PC-3 (cell line): ENCODE measurements around the gene CCDC142. TPM values are rescaled to one million over a fixed set of nuclear protein-coding genes. Genes with fewer than 3 reads are reported as not detected.

Source experiments
- ATAC-seq: fragments of 200-7000 bp; cut with Tn5 transposase; 2 replicates; pipeline ENCODE4 v1.9.1; 2020; ENCODE audit warnings: mild to moderate bottlenecking, moderate library complexity
- BruUV-seq: library from RNA; stranded (reverse); fragments of 400-500 nt; replicated peaks from 2 replicates; lab custom pipeline; 2021; lab: Mats Ljungman, UMichigan
- CTCF ChIA-PET: fragments of 300-600 bp; sonication (Branson Sonifier 250); formaldehyde crosslinking; loops from one replicate; lab custom pipeline; 2022; ENCODE audit warnings: antibody characterized with exemption; lab: Charles Lee
- POLR2A ChIA-PET: fragments of 300-600 bp; sonication (Branson Sonifier 250); formaldehyde crosslinking; loops from one replicate; lab custom pipeline; 2022; ENCODE audit warnings: antibody characterized with exemption; ENCODE audit not compliant: unreplicated experiment; lab: Charles Lee
- DNase-seq: peaks from one replicate; pipeline ENCODE4 v3.0.0-alpha.2; 2015
- H2AFZ ChIP-seq: fragments of 300-600 bp; sonication (generic); 2 replicates; pipeline ENCODE4 v1.6.0; 2016; ENCODE audit warnings: antibody characterized with exemption, low read length
- H3F3A ChIP-seq: fragments of 300-600 bp; sonication (generic); one replicate; pipeline ENCODE4 v1.6.0; 2017; ENCODE audit warnings: antibody characterized with exemption, low read length, control low read depth, mild to moderate bottlenecking; ENCODE audit not compliant: unreplicated experiment
- H3K27ac ChIP-seq: fragments of 300-600 bp; sonication (generic); 2 replicates; pipeline ENCODE4 v1.5.1; 2016; ENCODE audit warnings: mild to moderate bottlenecking, low read length
- H3K27me3 ChIP-seq: fragments of 300-600 bp; sonication (generic); 2 replicates; pipeline ENCODE4 v1.6.1; 2016; ENCODE audit warnings: low read length, mixed read lengths
- H3K36me3 ChIP-seq: fragments of 300-600 bp; sonication (generic); 2 replicates; pipeline ENCODE4 v1.6.1; 2016; ENCODE audit warnings: low read depth, mixed run types, low read length, mixed read lengths
- H3K4me1 ChIP-seq: fragments of 300-600 bp; sonication (generic); 2 replicates; pipeline ENCODE4 v1.5.1; 2016; ENCODE audit warnings: low read length; ENCODE audit not compliant: insufficient read depth
- H3K4me2 ChIP-seq: fragments of 300-600 bp; sonication (generic); 2 replicates; pipeline ENCODE4 v1.6.0; 2016; ENCODE audit warnings: low read length
- H3K4me3 ChIP-seq: fragments of 300-600 bp; sonication (generic); 2 replicates; pipeline ENCODE4 v1.5.1; 2016; ENCODE audit warnings: mild to moderate bottlenecking, low read length, mixed read lengths
- H3K79me2 ChIP-seq: fragments of 300-600 bp; sonication (generic); 2 replicates; pipeline ENCODE4 v1.6.1; 2017; ENCODE audit warnings: low read length, mixed read lengths
- H3K9ac ChIP-seq: fragments of 300-600 bp; sonication (generic); 2 replicates; pipeline ENCODE4 v1.6.0; 2016; ENCODE audit warnings: mild to moderate bottlenecking, low read length
- H3K9me2 ChIP-seq: fragments of 300-600 bp; sonication (generic); replicated peaks from 2 replicates; pipeline ENCODE4 v1.6.1; 2016; ENCODE audit warnings: mixed run types, low read length, mixed read lengths
- H3K9me3 ChIP-seq: fragments of 300-600 bp; sonication (generic); 2 replicates; pipeline ENCODE4 v1.6.1; 2016; ENCODE audit warnings: low read length, mixed read lengths
- H4K20me1 ChIP-seq: fragments of 300-600 bp; sonication (generic); 2 replicates; pipeline ENCODE4 v1.6.1; 2016; ENCODE audit warnings: low read length, mixed read lengths
- EZH2 ChIP-seq: fragments of 300-600 bp; sonication (generic); IDR thresholded peaks from one replicate; pipeline ENCODE4 v1.6.1; 2017; ENCODE audit warnings: antibody characterized with exemption, mild to moderate bottlenecking, low read length; ENCODE audit not compliant: unreplicated experiment
- EZH2phosphoT487 ChIP-seq: fragments of 300-600 bp; sonication (generic); IDR thresholded peaks from 2 replicates; pipeline ENCODE4 v1.6.1; 2018; ENCODE audit warnings: mild to moderate bottlenecking, antibody characterized with exemption, low read length, borderline replicate concordance
- intact Hi-C: fragments of 100-400 bp; cut with micrococcal nuclease; formaldehyde crosslinking; loops from 2 replicates; pipeline ENCODE4 v1.9.0; 2023
- total RNA-seq: library from RNA; depleted of rRNA; stranded (reverse); fragments of >200 nt; gene quantifications from 2 replicates; pipeline ENCODE4 v1.2.3, GENCODE V29; 2014
- TF ChIP-seq, protein P1 (sequence below): fragments of 300-600 bp; sonication (generic); conservative IDR thresholded peaks from 2 replicates; pipeline ENCODE4 v1.5.1; 2017; ENCODE audit warnings: antibody characterized with exemption, low read depth, mild to moderate bottlenecking, low read length

CCDC142 gene
- total RNA-seq, 1 experiment from 2014 or later = 14.7 TPM

DNA sequence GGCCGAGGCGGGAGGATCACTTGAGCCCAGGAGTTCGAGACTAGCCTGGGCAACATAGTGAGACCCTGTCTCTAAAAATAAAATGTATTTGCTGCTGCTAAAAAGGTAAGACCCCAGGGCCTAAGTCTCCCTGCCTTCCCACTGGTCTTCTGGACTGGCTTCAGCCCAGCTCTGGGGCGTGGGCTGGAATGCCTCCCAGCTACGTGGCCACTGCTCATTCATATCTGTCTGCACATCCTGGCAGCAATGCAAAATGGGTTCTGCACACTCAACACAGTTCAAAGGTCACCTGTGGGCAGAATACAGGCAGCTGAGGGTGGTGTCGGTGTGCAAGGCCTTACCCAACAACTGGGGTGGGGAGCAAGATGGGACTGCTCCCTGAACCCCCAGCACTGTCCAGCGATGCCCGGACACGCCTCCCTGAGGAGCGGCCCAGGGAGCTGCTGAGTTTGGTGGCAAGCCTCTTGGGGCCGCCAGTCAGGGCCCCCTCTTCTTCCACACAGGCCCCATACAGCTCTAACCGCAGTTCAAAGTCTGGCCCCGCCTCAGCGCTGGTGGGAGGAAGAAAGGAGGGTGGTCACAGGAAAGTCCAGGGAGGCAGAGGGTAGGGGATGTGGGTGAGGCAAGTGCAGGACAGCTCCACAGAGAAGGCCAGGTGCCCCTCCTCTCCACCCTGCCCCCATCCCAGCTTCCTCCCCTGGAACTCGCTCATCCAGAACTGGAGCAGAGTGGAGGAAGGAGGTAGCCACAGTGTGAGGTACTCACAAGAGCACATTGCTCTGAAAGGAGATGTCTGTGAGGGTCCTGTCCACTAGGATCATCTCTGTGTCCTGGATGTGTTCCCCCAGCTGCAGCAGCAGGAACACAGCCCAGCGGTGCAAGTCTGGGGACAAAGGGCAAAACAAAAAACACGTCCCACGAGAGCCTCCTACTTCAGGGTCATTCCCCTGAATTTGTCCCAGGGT lies 53.0 kb downstream of the CCDC142 start:
- Histone ChIP-seq H3K27ac (no peak overlapping the region), H2AFZ (no peak overlapping the region), H3K9me3 (no peaks in the 10 kb centered on the region), H4K20me1 (peaks cover 8% of the 10 kb centered on the region), H3K4me2 (no peak overlapping the region), H3K4me3 (no peak overlapping the region), H3K36me3 (peaks cover 42% of the 10 kb centered on the region), H3K27me3 (no peaks in the 10 kb centered on the region), H3F3A (no peaks in the 10 kb centered on the region), H3K79me2 (peaks cover 23% of the 10 kb centered on the region), H3K9me2 (no peaks in the 10 kb centered on the region), H3K4me1 (no peaks in the 10 kb centered on the region), H3K9ac (no peak overlapping the region)
- ChIA-PET CTCF (no interaction called here), POLR2A (no interaction called here)
- no peak for ATAC-seq
- intact Hi-C loops = no loop called here
- BruUV-seq = no TSS peak
- no peak for DNase-seq
- no peak for TF ChIP-seq EZH2
- TF ChIP-seq, protein P1, sequence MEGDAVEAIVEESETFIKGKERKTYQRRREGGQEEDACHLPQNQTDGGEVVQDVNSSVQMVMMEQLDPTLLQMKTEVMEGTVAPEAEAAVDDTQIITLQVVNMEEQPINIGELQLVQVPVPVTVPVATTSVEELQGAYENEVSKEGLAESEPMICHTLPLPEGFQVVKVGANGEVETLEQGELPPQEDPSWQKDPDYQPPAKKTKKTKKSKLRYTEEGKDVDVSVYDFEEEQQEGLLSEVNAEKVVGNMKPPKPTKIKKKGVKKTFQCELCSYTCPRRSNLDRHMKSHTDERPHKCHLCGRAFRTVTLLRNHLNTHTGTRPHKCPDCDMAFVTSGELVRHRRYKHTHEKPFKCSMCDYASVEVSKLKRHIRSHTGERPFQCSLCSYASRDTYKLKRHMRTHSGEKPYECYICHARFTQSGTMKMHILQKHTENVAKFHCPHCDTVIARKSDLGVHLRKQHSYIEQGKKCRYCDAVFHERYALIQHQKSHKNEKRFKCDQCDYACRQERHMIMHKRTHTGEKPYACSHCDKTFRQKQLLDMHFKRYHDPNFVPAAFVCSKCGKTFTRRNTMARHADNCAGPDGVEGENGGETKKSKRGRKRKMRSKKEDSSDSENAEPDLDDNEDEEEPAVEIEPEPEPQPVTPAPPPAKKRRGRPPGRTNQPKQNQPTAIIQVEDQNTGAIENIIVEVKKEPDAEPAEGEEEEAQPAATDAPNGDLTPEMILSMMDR = no peak
- TF ChIP-seq EZH2phosphoT487 = no peak

DNA sequence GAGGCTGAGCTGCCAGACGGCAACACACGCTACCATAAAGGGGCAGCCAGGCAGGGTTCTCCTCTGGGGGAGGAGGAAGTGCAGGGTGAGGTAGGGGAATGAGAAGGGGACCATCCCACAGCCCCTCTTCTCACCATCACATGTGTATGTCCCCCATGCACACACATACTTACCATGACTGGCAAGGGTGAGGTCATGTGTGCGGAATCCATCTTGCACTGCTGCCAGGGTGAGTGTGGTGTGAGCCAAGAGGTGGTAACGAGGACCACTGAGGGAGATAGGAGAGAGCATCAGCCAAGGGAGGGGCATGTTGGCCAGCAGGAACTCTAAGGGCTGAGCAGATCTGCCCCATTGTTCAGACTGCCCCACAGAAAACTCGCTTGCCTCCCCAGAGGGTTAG lies 54.1 kb downstream of the CCDC142 start:
- DNase-seq = no peak
- Histone ChIP-seq H4K20me1 (peaks cover 8% of the 10 kb centered on the region), H3K27me3 (no peaks in the 10 kb centered on the region), H3K36me3 (peaks cover 42% of the 10 kb centered on the region), H3K4me2 (no peak overlapping the region), H3F3A (no peaks in the 10 kb centered on the region), H3K4me3 (no peak overlapping the region), H3K9me2 (no peaks in the 10 kb centered on the region), H3K79me2 (peaks cover 14% of the 10 kb centered on the region), H3K27ac (no peak overlapping the region), H3K9me3 (no peaks in the 10 kb centered on the region), H2AFZ (no peak overlapping the region), H3K9ac (no peak overlapping the region), H3K4me1 (no peaks in the 10 kb centered on the region)
- POLR2A ChIA-PET = no interaction called here
- no TSS peak for BruUV-seq
- ATAC-seq = no peak
- intact Hi-C loops = no loop called here
- CTCF ChIA-PET = no interaction called here
- TF ChIP-seq EZH2phosphoT487 (no peak), EZH2 (no peak)
- TF ChIP-seq, protein P1 = no peak

DNA sequence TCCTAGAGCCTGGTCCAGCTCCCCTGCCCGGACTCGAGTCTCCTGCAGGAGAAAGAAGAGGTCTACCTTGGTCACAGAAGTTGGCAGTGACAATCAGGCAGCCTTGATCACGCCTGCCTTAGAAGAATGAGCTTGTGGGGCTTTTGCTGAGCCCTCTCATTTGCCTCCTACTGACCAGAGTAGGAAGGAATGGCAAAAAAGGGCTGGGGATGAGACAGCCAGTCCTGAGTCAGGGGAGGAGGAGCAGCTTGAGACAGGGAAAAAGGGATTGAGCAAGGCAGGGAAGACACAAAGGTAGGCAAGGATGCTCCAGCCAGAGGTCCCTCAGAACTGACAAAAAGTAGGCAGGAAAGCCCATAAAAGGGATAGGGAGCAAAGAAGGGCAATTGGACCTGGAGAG lies 55.2 kb downstream of the CCDC142 start:
- no peak overlapping the region for H3K27ac ChIP-seq
- ChIA-PET CTCF (no interaction called here), POLR2A (no interaction called here)
- H3K4me3 ChIP-seq = no peak overlapping the region
- ATAC-seq (no peak), DNase-seq (no peak)
- no peak overlapping the region for H3K4me2 ChIP-seq
- no peaks in the 10 kb centered on the region for H3K27me3 ChIP-seq
- intact Hi-C loops = no loop called here
- no peaks in the 10 kb centered on the region for H3K9me3 ChIP-seq
- no peaks in the 10 kb centered on the region for H3F3A ChIP-seq
- H3K36me3 ChIP-seq = peaks cover 42% of the 10 kb centered on the region
- no peak overlapping the region for H2AFZ ChIP-seq
- H3K9me2 ChIP-seq = no peaks in the 10 kb centered on the region
- peaks cover 7% of the 10 kb centered on the region for H4K20me1 ChIP-seq
- no peak overlapping the region for H3K9ac ChIP-seq
- peaks cover 8% of the 10 kb centered on the region; the same call in 1 of the 2 replicates for H3K79me2 ChIP-seq
- BruUV-seq = no TSS peak
- H3K4me1 ChIP-seq = no peaks in the 10 kb centered on the region
- TF ChIP-seq EZH2phosphoT487 (no peak), EZH2 (no peak)
- TF ChIP-seq, protein P1 = no peak
